OCI-LY3 (cell line): ENCODE data around the gene IMPG2.

Experiments used
- EZH2phosphoT487 ChIP-seq: fragments of 200-600 bp; shearing (Covaris generic); IDR thresholded peaks from 2 replicates; pipeline ENCODE4 v1.6.1; 2018; ENCODE audit warnings: antibody characterized with exemption, mixed run types, low read depth
- TF ChIP-seq, protein P1 (sequence below): fragments of 200-600, 300-600 bp; sonication (generic); IDR thresholded peaks from 2 replicates; pipeline ENCODE4 v1.5.1; 2014; ENCODE audit warnings: antibody characterized with exemption, low read length, low read depth

DNA sequence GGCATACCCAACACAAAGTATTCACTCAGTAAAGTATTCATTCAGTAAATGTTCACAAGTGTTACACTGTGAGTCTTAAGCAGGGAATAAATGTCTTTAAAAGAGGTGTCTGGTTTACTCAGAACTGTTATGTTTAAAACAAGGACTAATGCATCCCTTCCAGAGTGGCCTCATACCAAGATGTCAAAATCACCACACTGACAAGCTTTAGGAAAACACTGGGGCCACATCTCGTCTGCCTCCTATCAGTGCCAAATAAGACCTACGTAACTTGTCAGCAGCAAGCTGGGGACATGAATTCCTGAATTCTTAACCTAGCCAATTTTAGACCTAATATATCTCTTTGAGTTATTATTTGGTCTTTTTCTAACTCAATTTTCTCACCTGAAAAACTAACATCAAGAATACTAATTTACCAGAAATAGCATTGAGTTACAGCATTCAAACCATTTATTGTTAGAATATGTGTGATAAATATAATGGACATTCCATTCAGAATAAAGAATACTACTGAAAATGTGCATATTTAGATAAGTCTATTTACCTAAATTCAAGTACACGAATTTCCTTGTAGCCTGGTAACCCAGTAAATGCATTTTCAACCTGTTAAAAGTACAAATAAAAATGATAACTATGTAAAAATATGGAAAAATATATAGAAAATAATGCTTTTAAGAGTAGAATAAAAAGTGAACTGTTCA lies 51.3 kb downstream of the IMPG2 start:
- TF ChIP-seq EZH2phosphoT487: no peak
- TF ChIP-seq, protein P1, sequence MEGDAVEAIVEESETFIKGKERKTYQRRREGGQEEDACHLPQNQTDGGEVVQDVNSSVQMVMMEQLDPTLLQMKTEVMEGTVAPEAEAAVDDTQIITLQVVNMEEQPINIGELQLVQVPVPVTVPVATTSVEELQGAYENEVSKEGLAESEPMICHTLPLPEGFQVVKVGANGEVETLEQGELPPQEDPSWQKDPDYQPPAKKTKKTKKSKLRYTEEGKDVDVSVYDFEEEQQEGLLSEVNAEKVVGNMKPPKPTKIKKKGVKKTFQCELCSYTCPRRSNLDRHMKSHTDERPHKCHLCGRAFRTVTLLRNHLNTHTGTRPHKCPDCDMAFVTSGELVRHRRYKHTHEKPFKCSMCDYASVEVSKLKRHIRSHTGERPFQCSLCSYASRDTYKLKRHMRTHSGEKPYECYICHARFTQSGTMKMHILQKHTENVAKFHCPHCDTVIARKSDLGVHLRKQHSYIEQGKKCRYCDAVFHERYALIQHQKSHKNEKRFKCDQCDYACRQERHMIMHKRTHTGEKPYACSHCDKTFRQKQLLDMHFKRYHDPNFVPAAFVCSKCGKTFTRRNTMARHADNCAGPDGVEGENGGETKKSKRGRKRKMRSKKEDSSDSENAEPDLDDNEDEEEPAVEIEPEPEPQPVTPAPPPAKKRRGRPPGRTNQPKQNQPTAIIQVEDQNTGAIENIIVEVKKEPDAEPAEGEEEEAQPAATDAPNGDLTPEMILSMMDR: no peak
